Ovary (tissue), 9 donors: ENCODE data around the gene SMARCD2. TPM values are rescaled to one million over a fixed set of nuclear protein-coding genes. Genes with fewer than 3 reads are reported as not detected.

Experiments
- DNase-seq, 5 donors: peaks; one replicate each; pipeline ENCODE4 v3.0.0-alpha.2; 2019 to 2020
- H3K27ac ChIP-seq, 2 donors: fragments of 200-600 bp; one replicate each; pipeline versions ENCODE4 v1.5.1 to v1.8.0; 2019 to 2022
- H3K27me3 ChIP-seq: fragments of 200-600 bp; one replicate; pipeline ENCODE4 v1.8.0; 2022
- H3K36me3 ChIP-seq: fragments of 200-600 bp; sonication (generic); one replicate; pipeline ENCODE4 v1.5.1; 2019
- H3K4me1 ChIP-seq: one replicate; pipeline ENCODE4 v1.8.1; 2013; ENCODE audit warnings: mild to moderate bottlenecking, moderate library complexity; ENCODE audit not compliant: insufficient read depth
- H3K4me3 ChIP-seq: fragments of 200-600 bp; sonication (generic); one replicate; pipeline ENCODE4 v1.5.1; 2017
- H3K9me3 ChIP-seq, 2 donors: fragments of 200-600 bp in 1 of 2; sonication (generic) in 1 of 2; one replicate each; pipeline versions ENCODE4 v1.5.1 to v1.8.1; 2013 to 2019; ENCODE audit warnings: mild to moderate bottlenecking in 1 of 2, moderate library complexity in 1 of 2
- EP300 ChIP-seq: sonication (generic); formaldehyde crosslinking; IDR thresholded peaks from one replicate; pipeline ENCODE4 v1.6.1; 2017; ENCODE audit warnings: antibody characterized with exemption
- POLR2A ChIP-seq: fragments of 450-650 bp; IDR thresholded peaks from one replicate; pipeline ENCODE4 v1.6.1; 2017; ENCODE audit warnings: antibody characterized with exemption, mild to moderate bottlenecking, moderate library complexity
- WGBS, 3 donors: extraction: QIAGEN DNeasy Blood & Tissue Kit in 1 of 3; methylation state at CpG; one replicate each; pipeline versions ENCODE4 v1.1.5 to v1.1.7; 2013 to 2017; 5-methylcytosine and 5-hydroxymethylcytosine counted together
- intact Hi-C, 4 donors: fragments of 100-400 bp; cut with DNase I; formaldehyde crosslinking; loops; one replicate each; pipeline versions ENCODE4 v1.11.0 to v1.15.1; 2022 to 2023
- polyA plus RNA-seq, 2 donors: library from polyadenylated mRNA; stranded (reverse); fragments of 200-250 nt in 1 of 2; fragments of 350-450 nt in 1 of 2; fragmentation: Illumina TruSeq in 1 of 2; extraction: RNeasy Lipid Tissue Mini Kit (QIAGEN cat#74804) in 1 of 2; gene quantifications; one replicate each; pipeline ENCODE4 v1.2.3, GENCODE V29; 2013 to 2014
- total RNA-seq, 7 donors: library from RNA; depleted of rRNA in 2 of 7; stranded (reverse); fragments of >200 nt in 2 of 7; fragmentation: NEBNext Ultra II Directional in 3 of 7; extraction: Animal tissue kit (Norgen Biotek cat#: 25700) in 3 of 7; gene quantifications; one replicate each; pipeline versions ENCODE4 v1.1.0 to v1.2.4, GENCODE V29; 2016 to 2023
- TF ChIP-seq, protein P1 (sequence below), 3 donors: fragments of 450-650 bp in 2 of 3; fragments of 200-600 bp in 1 of 3; IDR thresholded peaks; one replicate each; pipeline versions ENCODE4 v1.5.1 to v1.8.0; 2016 to 2022; ENCODE audit warnings: antibody characterized with exemption in 3 of 3, mild to moderate bottlenecking in 1 of 3
- donor health status: DM: no; HTN: no; CAD: no; lungs with moderate emphysema.
- donor health status: DM: no; HTN: no; CAD: no.
- donor health status: Bipolar disorder and iron deficiency.
- donor health status: DM: yes; HTN: yes; CAD: no.
- donor health status: DM: no; HTN: no; CAD: no.
- donor health status: DM: yes; HTN: yes; CAD: no.

SMARCD2 gene
- total and polyA plus RNA-seq, 9 donors = 46.2 to 117 (median 69.8) TPM

GRCh38 chr17:63837480-63837879 is 5.0 kb downstream of the SMARCD2 start:
- H3K4me3 ChIP-seq = no peak overlapping the region
- intact Hi-C loops = loop anchor here in 1 of 4 donors (10.0 kb wide), 1 partner anchor 63 kb away; the partner anchor contains the start of genes CCDC47 and DDX42
- WGBS, 3 donors = 79 to 87% (median 80%) methylated on average over 12 of the region's 12 CpGs
- H3K27me3 ChIP-seq = no peaks in the 10 kb centered on the region
- H3K27ac ChIP-seq = peak overlapping the region in 1 of 2 donors; percentile 41
- TF ChIP-seq, protein P1, sequence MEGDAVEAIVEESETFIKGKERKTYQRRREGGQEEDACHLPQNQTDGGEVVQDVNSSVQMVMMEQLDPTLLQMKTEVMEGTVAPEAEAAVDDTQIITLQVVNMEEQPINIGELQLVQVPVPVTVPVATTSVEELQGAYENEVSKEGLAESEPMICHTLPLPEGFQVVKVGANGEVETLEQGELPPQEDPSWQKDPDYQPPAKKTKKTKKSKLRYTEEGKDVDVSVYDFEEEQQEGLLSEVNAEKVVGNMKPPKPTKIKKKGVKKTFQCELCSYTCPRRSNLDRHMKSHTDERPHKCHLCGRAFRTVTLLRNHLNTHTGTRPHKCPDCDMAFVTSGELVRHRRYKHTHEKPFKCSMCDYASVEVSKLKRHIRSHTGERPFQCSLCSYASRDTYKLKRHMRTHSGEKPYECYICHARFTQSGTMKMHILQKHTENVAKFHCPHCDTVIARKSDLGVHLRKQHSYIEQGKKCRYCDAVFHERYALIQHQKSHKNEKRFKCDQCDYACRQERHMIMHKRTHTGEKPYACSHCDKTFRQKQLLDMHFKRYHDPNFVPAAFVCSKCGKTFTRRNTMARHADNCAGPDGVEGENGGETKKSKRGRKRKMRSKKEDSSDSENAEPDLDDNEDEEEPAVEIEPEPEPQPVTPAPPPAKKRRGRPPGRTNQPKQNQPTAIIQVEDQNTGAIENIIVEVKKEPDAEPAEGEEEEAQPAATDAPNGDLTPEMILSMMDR (IDR thresholded peaks at IDR 0.05) = no peak
- TF ChIP-seq POLR2A = no peak
- TF ChIP-seq EP300 = no peak
- peaks cover 24% of the 10 kb centered on the region for H3K4me1 ChIP-seq
- peak in 2 of 5 donors; percentile 51 to 62 for DNase-seq
- no peaks in the 10 kb centered on the region for H3K36me3 ChIP-seq
- no peaks in the 10 kb centered on the region for H3K9me3 ChIP-seq

GRCh38 chr17:63836811-63837210 is 5.7 kb downstream of the SMARCD2 start:
- H3K36me3 ChIP-seq = no peaks in the 10 kb centered on the region
- H3K27me3 ChIP-seq = no peaks in the 10 kb centered on the region
- DNase-seq = no peak
- H3K9me3 ChIP-seq = no peaks in the 10 kb centered on the region
- WGBS, 3 donors = 92 to 97% (median 96%) methylated on average over 7 of the region's 7 CpGs
- H3K4me3 ChIP-seq = no peak overlapping the region
- no peak overlapping the region for H3K27ac ChIP-seq
- intact Hi-C loops = loop anchor here in 1 of 4 donors (10.0 kb wide), 1 partner anchor 62 kb away; the partner anchor contains the start of genes CCDC47 and DDX42
- H3K4me1 ChIP-seq = peaks cover 24% of the 10 kb centered on the region
- TF ChIP-seq EP300 (no peak), POLR2A (no peak)
- TF ChIP-seq, protein P1 (IDR thresholded peaks at IDR 0.05) = no peak

DNA sequence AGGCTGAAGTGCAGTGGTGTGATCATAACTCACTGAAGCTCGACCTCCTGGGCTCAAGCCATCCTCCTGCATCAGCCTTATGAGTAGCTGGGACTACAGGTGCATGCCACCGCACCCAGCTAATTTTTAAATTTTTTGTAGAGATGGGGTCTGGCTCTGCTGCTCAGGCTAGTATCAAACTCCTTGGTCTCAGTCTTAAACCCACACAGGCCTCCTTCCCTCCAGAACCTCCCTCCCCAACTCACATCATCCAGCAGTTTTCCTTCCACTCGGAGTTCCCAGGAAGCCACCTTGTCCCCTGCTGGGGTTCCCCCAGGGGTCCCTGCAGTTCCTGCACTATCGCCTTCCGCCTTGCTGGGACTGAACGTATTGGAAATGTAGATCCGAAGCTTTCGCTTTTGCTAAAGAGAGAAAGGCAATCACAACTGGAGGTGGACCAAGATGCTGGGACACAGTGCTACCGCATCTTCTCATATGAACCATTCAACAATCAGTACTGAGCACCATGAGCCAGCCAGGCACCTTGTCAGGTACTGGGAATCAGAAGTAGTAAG is 7.2 kb downstream of the SMARCD2 start:
- H3K36me3 ChIP-seq = no peaks in the 10 kb centered on the region
- H3K4me3 ChIP-seq = no peak overlapping the region
- intact Hi-C loops = loop anchor here in 1 of 4 donors (10.0 kb wide), 1 partner anchor 60 kb away; the partner anchor contains the start of genes CCDC47 and DDX42
- H3K27ac ChIP-seq = no peak overlapping the region
- TF ChIP-seq, protein P1 (IDR thresholded peaks at IDR 0.05) = no peak
- TF ChIP-seq EP300 (no peak), POLR2A (no peak)
- no peak for DNase-seq
- H3K27me3 ChIP-seq = no peaks in the 10 kb centered on the region
- no peaks in the 10 kb centered on the region for H3K9me3 ChIP-seq
- peaks cover 14% of the 10 kb centered on the region for H3K4me1 ChIP-seq
- WGBS, 3 donors = 91 to 93% (median 91%) methylated on average over 9 of the region's 9 CpGs

- Histone ChIP-seq H3K4me1 (peaks cover 11% of the 10 kb centered on the region), H3K9me3 (no peaks in the 10 kb centered on the region), H3K27ac (no peak overlapping the region), H3K4me3 (no peak overlapping the region), H3K36me3 (no peaks in the 10 kb centered on the region), H3K27me3 (no peaks in the 10 kb centered on the region)
- DNase-seq = no peak
- TF ChIP-seq, protein P1 (IDR thresholded peaks at IDR 0.05) = no peak
- no peak for TF ChIP-seq POLR2A
- no peak for TF ChIP-seq EP300
- WGBS, 3 donors = 37 to 48% (median 47%) methylated on average over 13 of the region's 13 CpGs
- intact Hi-C loops = loop anchor here in 1 of 4 donors (10.0 kb wide), 1 partner anchor 60 kb away; the partner anchor contains the start of genes CCDC47 and DDX42
Observed at GRCh38 chr17:63834431-63835166, 7.9 kb downstream of the SMARCD2 start.
